H1 (cell line): ENCODE data around the gene PDZD2. TPM values are rescaled to one million over a fixed set of nuclear protein-coding genes. Genes with fewer than 3 reads are reported as not detected.
"Not testable (repeated sequence)": the region's sequence is repeated elsewhere in the genome, so short reads cannot be mapped to it uniquely, and the experiment has no call there.

Experiments
- CTCF ChIA-PET: fragments of 300-600 bp; sonication (Branson Sonifier 250); formaldehyde crosslinking; loops from one replicate; lab custom pipeline; 2021; ENCODE audit not compliant: partially characterized antibody; lab: Charles Lee
- POLR2A ChIA-PET: fragments of 300-600 bp; sonication (Branson Sonifier 250); formaldehyde crosslinking; loops from one replicate; lab custom pipeline; 2021; ENCODE audit warnings: inconsistent platforms; ENCODE audit not compliant: partially characterized antibody; lab: Charles Lee
- DNase-seq, 2 experiments: peaks; one replicate each; pipeline versions ENCODE4 v3.0.0 to v3.0.0-alpha.2; 2010 to 2022; ENCODE audit warnings: low spot score in 2 of 2, low read depth in 1 of 2, mixed read lengths in 1 of 2
- FAIRE-seq: peaks from 2 replicates; lab custom pipeline; 2011; peaks lifted over from hg19 to GRCh38; lab: Jason Lieb, UNC
- H2AFZ ChIP-seq: 2 replicates; pipeline ENCODE4 v1.8.1; 2012; ENCODE audit warnings: low read length, inconsistent platforms
- H2AK5ac ChIP-seq: 2 replicates; pipeline ENCODE4 v1.6.1; 2013; ENCODE audit warnings: low read depth, low read length
- H2BK120ac ChIP-seq: replicated peaks from 2 replicates; pipeline ENCODE3; 2013; ENCODE audit warnings: low read depth, low read length, inconsistent platforms
- H2BK12ac ChIP-seq: 2 replicates; pipeline ENCODE4 v1.6.1; 2013; ENCODE audit warnings: low read depth, low read length
- H2BK15ac ChIP-seq: 2 replicates; pipeline ENCODE4 v1.6.1; 2013; ENCODE audit warnings: low read length
- H2BK20ac ChIP-seq: 2 replicates; pipeline ENCODE4 v1.6.1; 2013; ENCODE audit warnings: low read length
- H2BK5ac ChIP-seq: 2 replicates; pipeline ENCODE4 v1.6.1; 2013; ENCODE audit warnings: low read depth, low read length
- H3K14ac ChIP-seq: 2 replicates; pipeline ENCODE4 v1.6.1; 2013; ENCODE audit warnings: inconsistent platforms; ENCODE audit not compliant: insufficient read length
- H3K18ac ChIP-seq: 2 replicates; pipeline ENCODE4 v1.6.1; 2013; ENCODE audit warnings: low read length; ENCODE audit errors: extremely low read depth
- H3K23ac ChIP-seq: 2 replicates; pipeline ENCODE4 v1.6.1; 2013; ENCODE audit warnings: inconsistent platforms; ENCODE audit not compliant: insufficient read length
- H3K23me2 ChIP-seq: 2 replicates; pipeline ENCODE4 v1.6.1; 2013; ENCODE audit warnings: low read depth, low read length
- H3K27ac ChIP-seq: 2 replicates; pipeline ENCODE4 v1.6.1; 2011; ENCODE audit warnings: low read depth, low read length, inconsistent platforms
- H3K27me3 ChIP-seq, 4 experiments: replicated peaks in 1 of 4; 1 replicate in 1 of 4; 2 replicates in 3 of 4; pipeline versions ENCODE4 v1.6.1 to v1.8.1; 2011 to 2013; ENCODE audit warnings: low read length in 3 of 4, mild to moderate bottlenecking in 3 of 4, inconsistent platforms in 2 of 4, mixed read lengths in 2 of 4, moderate library complexity in 1 of 4; ENCODE audit not compliant: control insufficient read depth in 3 of 4, insufficient read depth in 3 of 4; ENCODE audit errors: extremely low read depth in 1 of 4
- H3K36me3 ChIP-seq, 4 experiments: 2 replicates each; pipeline versions ENCODE4 v1.6.1 to v1.8.1; 2011 to 2013; ENCODE audit warnings: mild to moderate bottlenecking in 4 of 4, low read length in 3 of 4, moderate library complexity in 2 of 4, control low read depth in 1 of 4, inconsistent platforms in 1 of 4; ENCODE audit not compliant: insufficient read depth in 4 of 4, control insufficient read depth in 2 of 4
- H3K4ac ChIP-seq: replicated peaks from 2 replicates; pipeline ENCODE3; 2013; ENCODE audit warnings: low read length, low read depth, mixed read lengths, inconsistent platforms; ENCODE audit not compliant: insufficient read length
- H3K4me1 ChIP-seq, 4 experiments: replicated peaks in 1 of 4; 1 replicate in 1 of 4; 2 replicates in 3 of 4; pipeline versions ENCODE4 v1.6.1 to v1.8.1; 2011 to 2013; ENCODE audit warnings: low read length in 3 of 4, inconsistent platforms in 2 of 4, mixed read lengths in 1 of 4; ENCODE audit not compliant: insufficient read depth in 4 of 4, control insufficient read depth in 3 of 4
- H3K4me2 ChIP-seq, 2 experiments: 2 replicates each; pipeline versions ENCODE4 v1.6.1 to v1.8.1; 2011 to 2013; ENCODE audit warnings: low read depth in 2 of 2, low read length in 2 of 2, control low read depth in 1 of 2, inconsistent platforms in 1 of 2, mild to moderate bottlenecking in 1 of 2; ENCODE audit not compliant: insufficient read depth in 1 of 2
- H3K4me3 ChIP-seq, 4 experiments: fragments of 200-600, 300-600 bp in 1 of 4; sonication (generic), shearing (Covaris generic), sonication (Bioruptor Twin) in 1 of 4; 2 replicates each; pipeline versions ENCODE4 v1.5.1 to v1.8.1; 2011 to 2016; ENCODE audit warnings: low read length in 4 of 4, low read depth in 3 of 4, control low read depth in 2 of 4, inconsistent platforms in 2 of 4, mild to moderate bottlenecking in 2 of 4, mixed read lengths in 1 of 4, moderate library complexity in 1 of 4; ENCODE audit not compliant: insufficient read depth in 2 of 4; ENCODE audit errors: extremely low read depth in 1 of 4
- H3K56ac ChIP-seq: replicated peaks from 2 replicates; pipeline ENCODE3; 2013; ENCODE audit warnings: low read depth, mild to moderate bottlenecking, mixed read lengths, low read length, inconsistent platforms; ENCODE audit not compliant: insufficient read length
- H3K79me1 ChIP-seq: 2 replicates; pipeline ENCODE4 v1.6.1; 2013; ENCODE audit warnings: low read depth, low read length, control low read depth
- H3K79me2 ChIP-seq, 2 experiments: 2 replicates each; pipeline versions ENCODE4 v1.6.1 to v1.8.1; 2012 to 2013; ENCODE audit warnings: low read length in 2 of 2, mild to moderate bottlenecking in 2 of 2, inconsistent platforms in 1 of 2; ENCODE audit not compliant: insufficient read depth in 2 of 2, control insufficient read depth in 1 of 2
- H3K9ac ChIP-seq, 4 experiments: replicated peaks in 1 of 4; 1 replicate in 1 of 4; 2 replicates in 3 of 4; pipeline versions ENCODE4 v1.6.1 to v1.8.1; 2011 to 2013; ENCODE audit warnings: low read depth in 3 of 4, low read length in 3 of 4, control low read depth in 2 of 4, mild to moderate bottlenecking in 2 of 4, moderate library complexity in 2 of 4, inconsistent platforms in 1 of 4; ENCODE audit errors: extremely low read depth in 1 of 4
- H3K9me3 ChIP-seq, 2 experiments: 2 replicates each; pipeline versions ENCODE4 v1.6.1 to v1.8.1; 2012 to 2013; ENCODE audit warnings: mild to moderate bottlenecking in 2 of 2, moderate library complexity in 2 of 2, control low read depth in 1 of 2, inconsistent platforms in 1 of 2, low read depth in 1 of 2, low read length in 1 of 2, mixed read lengths in 1 of 2; ENCODE audit not compliant: insufficient read depth in 2 of 2
- H4K20me1 ChIP-seq, 2 experiments: replicated peaks in 1 of 2; 2 replicates each; pipeline versions ENCODE3 to v1.8.1; 2011 to 2013; ENCODE audit warnings: inconsistent platforms in 2 of 2, low read length in 2 of 2, mild to moderate bottlenecking in 1 of 2; ENCODE audit not compliant: insufficient read depth in 2 of 2, control insufficient read depth in 1 of 2
- H4K5ac ChIP-seq: 2 replicates; pipeline ENCODE4 v1.6.1; 2013; ENCODE audit warnings: low read length, low read depth, mixed read lengths, inconsistent platforms; ENCODE audit not compliant: insufficient read length
- H4K8ac ChIP-seq: 2 replicates; pipeline ENCODE4 v1.8.0; 2013; ENCODE audit warnings: mild to moderate bottlenecking, moderate library complexity, low read length, inconsistent platforms; ENCODE audit not compliant: insufficient read depth; ENCODE audit errors: extremely low read depth
- H4K91ac ChIP-seq: replicated peaks from 2 replicates; pipeline ENCODE3; 2013; ENCODE audit warnings: low read length, mixed read lengths, inconsistent platforms; ENCODE audit not compliant: insufficient read length
- WGBS, 2 experiments: shearing (Covaris generic) in 1 of 2; methylation state at CpG; one replicate each; pipeline versions ENCODE4 v1.1.6 to v1.1.7; 2013 to 2015; ENCODE audit warnings: low lambda C conversion rate in 2 of 2, mixed read lengths in 2 of 2, inconsistent platforms in 1 of 2, low coverage in 1 of 2, missing lambda C conversion rate in 1 of 2; ENCODE audit not compliant: insufficient replicate concordance in 2 of 2, insufficient coverage in 1 of 2, insufficient read length in 1 of 2; ENCODE audit errors: extremely low coverage in 1 of 2, missing lambda C conversion rate in 1 of 2; 5-methylcytosine and 5-hydroxymethylcytosine counted together
- polyA plus RNA-seq, 7 experiments: library from polyadenylated mRNA; depleted of rRNA in 3 of 7; stranded (reverse) in 5 of 7; unstranded in 2 of 7; fragments of >200 nt in 5 of 7; fragments of 200-250 nt in 2 of 7; gene quantifications; 1 replicate in 5 of 7; 2 replicates in 1 of 7; 4 replicates in 1 of 7; pipeline versions ENCODE4 v1.2.1 to v1.2.3, GENCODE V29; 2011 to 2013; ENCODE audit warnings: missing spikeins in 2 of 7, mixed read lengths in 2 of 7
- total RNA-seq: library from RNA; stranded (reverse); fragmentation: NEBNext Ultra II Directional; extraction: Animal tissue kit (Norgen Biotek cat#: 25700); gene quantifications from 2 replicates; pipeline ENCODE4 v1.2.1, GENCODE V29; 2021

The PDZD2 gene
- total and polyA plus RNA-seq, 2 of the 8 experiments (the other 6 are each of a cell fraction or from before 2014, with no cell fraction given) = 1.2 to 6.8 TPM

GRCh38 chr5:32040181-32040695 lies 401.3 kb downstream of the PDZD2 start:
- H3K4me3 ChIP-seq, H3K23ac ChIP-seq, H3K23me2 ChIP-seq, H4K5ac ChIP-seq, H3K4me2 ChIP-seq, H2AFZ ChIP-seq, H3K56ac ChIP-seq, H2BK120ac ChIP-seq, DNase-seq, H3K4me1 ChIP-seq, H3K18ac ChIP-seq, H2AK5ac ChIP-seq, H2BK12ac ChIP-seq, FAIRE-seq, H4K91ac ChIP-seq, H4K8ac ChIP-seq, CTCF ChIA-PET, H2BK15ac ChIP-seq, H2BK5ac ChIP-seq, H3K9ac ChIP-seq, H4K20me1 ChIP-seq, H2BK20ac ChIP-seq, H3K4ac ChIP-seq, H3K14ac ChIP-seq, H3K27ac ChIP-seq, H3K79me2 ChIP-seq, H3K79me1 ChIP-seq, H3K27me3 ChIP-seq, POLR2A ChIA-PET: not testable (repeated sequence)
- 93% methylated on average over 26 of the region's 31 CpGs; no CpG with 5 or more reads in 1 of the 2 experiments for WGBS, 2 experiments
- Histone ChIP-seq H3K36me3 (peaks cover 0 to 18% (median 0%) of the 10 kb centered on the region in 4 experiments; a peak in 3 of 8 replicates), H3K9me3 (peaks cover 7 to 27% of the 10 kb centered on the region in 2 experiments; a peak in 3 of 4 replicates)
